Heart left ventricle (tissue), 16 donors: ENCODE data around the gene CCDC34. TPM values are rescaled to one million over a fixed set of nuclear protein-coding genes. Genes with fewer than 3 reads are reported as not detected.

Source experiments
- ATAC-seq, 4 donors: fragments of 200-7000 bp; cut with Tn5 transposase; one replicate each; pipeline ENCODE4 v1.9.1; 2020 to 2022; ENCODE audit warnings: moderate library complexity in 4 of 4, mild to moderate bottlenecking in 3 of 4, moderate number of reproducible peaks in 1 of 4
- DNase-seq, 5 donors: peaks; one replicate each; pipeline ENCODE4 v3.0.0-alpha.2; 2020
- H3K27ac ChIP-seq, 12 donors: fragments of 200-600 bp; sonication (generic) in 4 of 12; one replicate each; pipeline versions ENCODE4 v1.5.0 to v1.8.0; 2016 to 2022; ENCODE audit warnings: mild to moderate bottlenecking in 2 of 12
- H3K27me3 ChIP-seq, 9 donors: fragments of 200-600 bp; sonication (generic) in 2 of 9; one replicate each; pipeline versions ENCODE4 v1.5.1 to v1.8.0; 2016 to 2022; ENCODE audit warnings: mild to moderate bottlenecking in 3 of 9
- H3K36me3 ChIP-seq, 9 donors: fragments of 200-600 bp; sonication (generic) in 2 of 9; one replicate each; pipeline versions ENCODE4 v1.5.0 to v1.8.0; 2018 to 2022; ENCODE audit warnings: mild to moderate bottlenecking in 2 of 9
- H3K4me1 ChIP-seq, 12 donors: fragments of 200-600 bp; sonication (generic) in 4 of 12; one replicate each; pipeline versions ENCODE4 v1.5.0 to v1.8.0; 2016 to 2022; ENCODE audit warnings: mild to moderate bottlenecking in 3 of 12
- H3K4me3 ChIP-seq, 12 donors: fragments of 200-600 bp; sonication (generic) in 4 of 12; one replicate each; pipeline versions ENCODE4 v1.5.0 to v1.8.0; 2017 to 2022; ENCODE audit warnings: mild to moderate bottlenecking in 9 of 12, moderate library complexity in 4 of 12
- H3K9me3 ChIP-seq, 12 donors: fragments of 200-600 bp; sonication (generic) in 4 of 12; one replicate each; pipeline versions ENCODE4 v1.5.0 to v1.8.0; 2016 to 2022; ENCODE audit warnings: mild to moderate bottlenecking in 1 of 12
- CTCF ChIP-seq, 12 donors: fragments of 200-600 bp; sonication (generic) in 4 of 12; IDR thresholded peaks; one replicate each; pipeline versions ENCODE4 v1.5.0 to v1.8.0; 2018 to 2022; ENCODE audit warnings: antibody characterized with exemption in 12 of 12, mild to moderate bottlenecking in 5 of 12
- POLR2A ChIP-seq, 2 donors: fragments of 450-650 bp; IDR thresholded peaks; one replicate each; pipeline ENCODE4 v1.6.1; 2017; ENCODE audit warnings: antibody characterized with exemption in 2 of 2, mild to moderate bottlenecking in 2 of 2, moderate library complexity in 2 of 2
- WGBS, 4 donors: extraction: QIAGEN DNeasy Blood & Tissue Kit in 2 of 4; methylation state at CpG; one replicate each; pipeline versions ENCODE4 v1.1.5 to v1.1.7; 2013 to 2018; 5-methylcytosine and 5-hydroxymethylcytosine counted together
- intact Hi-C, 10 donors: fragments of 100-400 bp; cut with DNase I; formaldehyde crosslinking; loops; one replicate each; pipeline versions ENCODE4 v1.11.1 to v1.14.2; 2022
- polyA plus RNA-seq, 2 donors: library from polyadenylated mRNA; stranded (reverse); fragments of 200-250 nt; gene quantifications; one replicate each; pipeline ENCODE4 v1.2.3, GENCODE V29; 2013
- total RNA-seq, 9 donors: library from RNA; depleted of rRNA in 2 of 9; stranded (reverse); fragments of >200 nt in 2 of 9; fragmentation: NEBNext Ultra II Directional in 3 of 9; extraction: Animal tissue kit (Norgen Biotek cat#: 25700) in 3 of 9; gene quantifications; one replicate each; pipeline versions ENCODE4 v1.1.0 to v1.2.4, GENCODE V29; 2016 to 2023
- donor health status: ischemic (EF 13 %, LVEDD 7.1; RV severe dilation, severe dysfunction).
- donor health status: healthy with polysubstance abuse.
- donor health status: DM: no; HTN: yes; CAD: no.
- donor health status: DM: no; HTN: no; CAD: no.
- donor health status: ischemic (EF 25% LVEDD 6.9; RV normal size, moderate dysfunction).
- donor health status: ischemic (EF 25% LVEDD 5.7; RV mildly dilated, moderate dysfunction).
- donor health status: healthy.
- donor health status: DM: yes; HTN: yes; CAD: no.
- donor health status: ischemic (EF 35%, LVEDD 5.7; RV mildly dilated, moderate dysfunction).
- donor health status: nonischemic (EF 11% LVEDD 7.7; RV severe dilation, severe dysfunction).
- donor health status: DM: yes; HTN: yes; CAD: no.
- donor health status: PGD.
- donor health status: ischemic (EF 29% LVEDD 5.4; RV normal size, mild dysfunction).
- donor health status: nonischemic (EF 23%, LVEDD 6.1; RV moderate dilation, normal function).

Gene CCDC34
- total and polyA plus RNA-seq, 11 donors = 1.1 to 8.3 (median 3.0) TPM

- DNase-seq (no peak), ATAC-seq (no peak)
- 75 to 86% (median 81%) methylated on average over 6 of the region's 6 CpGs for WGBS, 4 donors
- Histone ChIP-seq H3K4me1 (peaks cover 0 to 8% (median 0%) of the 10 kb centered on the region in 12 donors), H3K4me3 (no peak overlapping the region), H3K9me3 (peaks cover 0 to 3% (median 0%) of the 10 kb centered on the region in 12 donors), H3K36me3 (no peaks in the 10 kb centered on the region), H3K27ac (no peak overlapping the region), H3K27me3 (no peaks in the 10 kb centered on the region)
- intact Hi-C loops = loop anchor here in 3 of 10 donors (5.0 to 10.0 kb wide), 3 partner anchors 106 to 191 kb away; no protein-coding TSS in a partner anchor
- TF ChIP-seq POLR2A (IDR thresholded peaks at IDR 0.05) = no peak
- no peak for TF ChIP-seq CTCF (IDR thresholded peaks at IDR 0.05)
These were observed 69.2 kb downstream of the CCDC34 start for GRCh38 chr11:27293515-27294417.

GRCh38 chr11:27292637-27293010 is 70.4 kb downstream of the CCDC34 start:
- DNase-seq = no peak
- WGBS, 4 donors = 35 to 60% (median 48%) methylated on average over 2 of the region's 2 CpGs
- no peaks in the 10 kb centered on the region for H3K27me3 ChIP-seq
- H3K27ac ChIP-seq = peak overlapping the region in 1 of 12 donors; percentile 15
- TF ChIP-seq CTCF (IDR thresholded peaks at IDR 0.05) (no peak), POLR2A (IDR thresholded peaks at IDR 0.05) (no peak)
- no peaks in the 10 kb centered on the region for H3K36me3 ChIP-seq
- no peak for ATAC-seq
- H3K9me3 ChIP-seq = peaks cover 0 to 3% (median 0%) of the 10 kb centered on the region in 12 donors
- H3K4me3 ChIP-seq = no peak overlapping the region
- peaks cover 0 to 8% (median 0%) of the 10 kb centered on the region in 12 donors for H3K4me1 ChIP-seq
- intact Hi-C loops = loop anchor here in 3 of 10 donors (5.0 to 10.0 kb wide), 3 partner anchors 105 to 192 kb away; no protein-coding TSS in a partner anchor

- Histone ChIP-seq H3K27me3 (no peaks in the 10 kb centered on the region), H3K36me3 (no peaks in the 10 kb centered on the region), H3K4me3 (no peak overlapping the region), H3K9me3 (peaks cover 0 to 3% (median 0%) of the 10 kb centered on the region in 12 donors), H3K27ac (peak overlapping the region in 1 of 12 donors; percentile 15), H3K4me1 (peaks cover 0 to 8% (median 0%) of the 10 kb centered on the region in 12 donors)
- TF ChIP-seq POLR2A (IDR thresholded peaks at IDR 0.05) (no peak), CTCF (IDR thresholded peaks at IDR 0.05) (no peak)
- intact Hi-C loops = loop anchor here in 3 of 10 donors (5.0 to 10.0 kb wide), 3 partner anchors 105 to 193 kb away; no protein-coding TSS in a partner anchor
- DNase-seq (no peak), ATAC-seq (no peak)
- 54 to 73% (median 65%) methylated on average over 5 of the region's 5 CpGs for WGBS, 4 donors
These were observed 70.9 kb downstream of the CCDC34 start for GRCh38 chr11:27291954-27292636.
